NCI-H460 (cell line): Measurements from ENCODE around the gene PARP4. TPM values are rescaled to one million over a fixed set of nuclear protein-coding genes. Genes with fewer than 3 reads are reported as not detected.
"Not testable (repeated sequence)": the region's sequence is repeated elsewhere in the genome, so short reads cannot be mapped to it uniquely, and the experiment has no call there.

Experiments used
- DNase-seq: peaks from one replicate; pipeline ENCODE4 v3.0.0-alpha.2; 2016; ENCODE audit warnings: low read depth; ENCODE audit errors: extremely low read depth
- polyA plus RNA-seq: library from polyadenylated mRNA; depleted of rRNA; stranded (reverse); fragments of >200 nt; gene quantifications from 2 replicates; pipeline ENCODE4 v1.2.3, GENCODE V29; 2014; cell fraction: nucleus; rRNA removed
- total RNA-seq: library from RNA; depleted of rRNA; stranded (reverse); fragments of >200 nt; shearing (Covaris generic); gene quantifications from 2 replicates; pipeline ENCODE4 v1.2.3, GENCODE V29; 2014; rRNA removed

Gene PARP4
- total RNA-seq, result 66.0 and 80.7 TPM in 2 replicates
- 30.2 and 46.3 TPM in 2 replicates for polyA plus RNA-seq

DNA sequence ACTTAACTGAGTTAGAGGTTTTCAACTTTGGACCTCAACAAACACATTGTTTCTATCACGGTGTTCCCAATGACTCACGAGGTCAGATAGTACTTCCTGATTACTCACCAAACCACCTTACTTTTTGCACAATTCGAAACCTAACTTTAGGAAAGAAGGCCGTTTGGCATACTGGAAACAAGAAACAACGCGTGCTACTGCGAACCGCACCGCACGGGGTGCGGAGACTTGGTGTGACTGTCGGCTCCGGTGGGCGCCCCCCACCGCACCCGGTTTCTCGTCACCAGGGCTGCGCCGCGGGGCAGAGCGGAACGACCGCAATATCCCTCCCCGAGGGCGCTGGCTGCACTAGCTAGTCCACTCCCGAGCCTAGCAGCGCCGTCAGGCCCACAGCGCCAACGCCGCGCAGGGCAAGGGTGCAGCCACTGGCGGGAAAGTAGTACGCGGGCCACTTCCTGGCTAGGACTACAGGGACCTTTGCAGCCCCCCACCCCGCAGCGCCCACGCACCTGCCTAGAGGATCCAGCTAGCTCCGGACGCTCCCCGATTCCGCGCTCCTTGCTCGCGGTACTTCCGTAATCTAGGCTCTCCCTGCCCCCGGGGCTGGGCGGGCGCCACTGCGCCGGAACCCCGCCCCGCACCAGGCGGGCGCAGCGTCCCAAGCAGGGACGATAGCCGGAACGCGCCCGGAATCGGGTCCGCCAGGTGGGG is at the start of gene PARP4:
PARP4 (minus strand) TSS at position 582 of the 711 bp plus-strand sequence. CDS start 9,002 bp downstream, outside the sequence.
- DNase-seq, result peak; percentile 66

DNA sequence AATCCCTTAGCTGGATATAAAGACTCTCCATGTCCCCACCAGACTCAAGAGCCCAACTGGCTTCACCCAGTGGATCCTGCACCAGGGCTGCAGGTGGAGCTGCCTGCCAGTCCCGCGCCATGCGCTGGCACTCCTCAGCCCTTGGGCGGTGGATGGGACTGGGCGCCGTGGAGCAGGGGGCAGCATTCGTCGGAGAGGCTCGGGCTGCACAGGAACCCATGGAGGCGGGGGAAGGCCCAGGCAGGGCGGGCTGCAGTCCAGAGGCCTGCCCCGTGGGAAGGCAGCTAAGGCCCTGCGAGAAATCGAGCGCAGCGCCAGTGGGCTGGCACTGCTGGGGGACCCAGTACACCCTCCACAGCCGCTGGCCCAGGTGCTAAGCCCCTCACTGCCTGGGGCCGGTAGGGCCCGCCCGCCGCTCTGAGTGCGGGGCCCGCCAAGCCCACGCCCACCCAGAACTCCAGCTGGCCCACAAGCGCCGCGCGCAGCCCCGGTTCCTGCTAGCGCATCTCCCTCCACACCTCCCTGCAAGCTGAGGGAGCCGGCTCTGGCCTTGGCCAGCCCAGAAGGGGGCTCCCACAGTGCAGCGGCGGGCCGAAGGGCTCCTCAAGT is 48.1 kb upstream of the PARP4 start:
- DNase-seq, result not testable (repeated sequence)

GRCh38 chr13:24559431-24560218 is 47.0 kb upstream of the PARP4 start:
- DNase-seq, result not testable (repeated sequence)

- no peak for DNase-seq
These were observed 44.5 kb upstream of the PARP4 start for GRCh38 chr13:24557081-24557480.

DNA sequence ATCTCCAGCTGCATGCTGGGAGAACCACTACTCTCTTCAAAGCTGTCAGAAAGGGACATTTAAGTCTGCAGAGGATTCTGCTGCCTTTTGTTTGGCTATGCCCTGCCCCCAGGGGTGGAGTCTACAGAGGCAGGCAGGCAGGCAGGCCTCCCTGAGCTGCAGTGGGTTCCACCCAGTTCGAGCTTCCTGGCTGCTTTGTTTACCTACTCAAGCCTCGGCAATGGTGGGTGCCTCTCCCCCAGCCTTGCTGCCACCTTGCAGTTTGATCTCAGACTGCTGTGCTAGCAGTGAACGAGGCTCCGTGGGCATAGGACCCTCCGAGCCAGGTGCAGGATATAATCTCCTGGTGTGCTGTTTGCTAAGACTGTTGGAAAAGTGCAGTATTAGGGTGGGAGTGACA is 41.3 kb upstream of the PARP4 start:
- DNase-seq, result not testable (repeated sequence)

DNA sequence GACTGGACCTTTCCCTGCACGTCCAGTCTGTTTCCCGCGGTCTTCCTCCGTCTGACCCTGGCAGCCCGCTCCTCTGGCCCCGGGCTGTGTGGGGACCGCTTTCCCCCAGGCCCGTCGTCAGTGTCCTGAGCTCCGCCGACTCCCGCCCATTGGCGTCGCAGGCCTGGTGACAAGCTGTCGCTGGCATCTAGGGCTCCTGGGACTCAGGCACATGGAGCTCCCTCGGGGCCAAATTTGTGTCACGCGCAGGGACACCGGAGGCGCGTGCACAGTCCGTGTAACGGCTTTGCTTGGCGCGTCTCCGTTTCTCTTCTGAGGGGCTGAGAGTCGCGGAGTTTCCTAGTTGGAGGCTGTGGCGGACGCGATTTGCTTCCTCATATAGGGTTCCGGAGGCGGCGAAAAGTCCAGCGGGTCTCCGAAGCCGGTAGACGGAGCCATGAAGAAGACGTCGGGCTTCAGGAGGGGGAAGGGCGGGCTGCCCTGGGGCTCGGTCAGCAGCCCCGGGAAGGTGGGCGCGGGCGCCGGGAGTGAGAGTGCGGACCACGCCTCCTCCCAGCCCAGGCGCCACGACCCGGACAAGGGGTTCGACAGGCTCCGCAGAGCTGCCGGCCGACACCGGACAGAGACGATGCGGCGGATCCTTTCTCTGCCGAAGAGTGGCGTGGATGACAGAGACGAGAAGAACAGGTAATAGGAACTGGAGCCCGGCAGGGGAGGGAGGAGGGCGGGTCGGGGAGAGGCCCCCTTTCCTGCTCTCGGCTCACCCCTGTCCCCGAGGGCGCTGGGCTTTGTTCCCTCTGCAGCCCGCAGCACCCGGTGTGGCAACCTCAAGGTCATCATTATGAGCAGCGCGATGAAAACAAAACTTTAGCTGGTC is 29.1 kb upstream of the PARP4 start:
- peak; percentile 7 for DNase-seq

- no peak for DNase-seq
These were observed 28.5 kb upstream of the PARP4 start for GRCh38 chr13:24541127-24541475.

- DNase-seq, result no peak
These were observed 27.9 kb upstream of the PARP4 start for GRCh38 chr13:24540236-24541126.

- no peak for DNase-seq
These were observed 27.1 kb upstream of the PARP4 start for GRCh38 chr13:24539500-24540165.

GRCh38 chr13:24529478-24529877 is 16.9 kb upstream of the PARP4 start:
- DNase-seq, result no peak

DNA sequence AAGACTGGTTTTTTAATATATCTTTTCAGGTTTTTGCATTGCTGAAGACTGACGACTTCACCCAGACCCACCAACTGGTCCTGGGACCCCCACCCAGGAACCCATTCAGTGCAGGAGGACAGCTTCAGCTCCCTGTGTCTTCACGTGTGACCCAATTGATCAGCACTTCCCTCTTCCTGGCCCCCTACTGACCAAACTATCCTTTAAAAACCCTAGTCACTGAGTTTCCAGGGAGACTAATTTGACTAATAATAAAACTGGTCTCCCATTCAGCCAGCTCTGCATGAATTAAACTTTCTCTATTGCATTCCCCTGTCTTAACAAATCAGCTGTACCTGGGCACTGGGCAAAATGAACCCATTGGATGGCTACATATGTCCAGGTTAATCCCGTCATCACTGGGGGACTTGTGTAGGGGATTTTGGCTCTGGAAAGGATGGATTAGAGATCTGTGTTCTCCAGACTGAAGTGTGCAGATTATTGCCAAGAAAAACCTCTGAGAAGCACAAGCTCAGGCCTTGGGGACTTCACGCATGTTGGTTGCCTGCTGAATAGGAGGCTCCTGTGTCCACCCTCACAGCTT is 16.3 kb upstream of the PARP4 start:
- DNase-seq, result no peak

DNA sequence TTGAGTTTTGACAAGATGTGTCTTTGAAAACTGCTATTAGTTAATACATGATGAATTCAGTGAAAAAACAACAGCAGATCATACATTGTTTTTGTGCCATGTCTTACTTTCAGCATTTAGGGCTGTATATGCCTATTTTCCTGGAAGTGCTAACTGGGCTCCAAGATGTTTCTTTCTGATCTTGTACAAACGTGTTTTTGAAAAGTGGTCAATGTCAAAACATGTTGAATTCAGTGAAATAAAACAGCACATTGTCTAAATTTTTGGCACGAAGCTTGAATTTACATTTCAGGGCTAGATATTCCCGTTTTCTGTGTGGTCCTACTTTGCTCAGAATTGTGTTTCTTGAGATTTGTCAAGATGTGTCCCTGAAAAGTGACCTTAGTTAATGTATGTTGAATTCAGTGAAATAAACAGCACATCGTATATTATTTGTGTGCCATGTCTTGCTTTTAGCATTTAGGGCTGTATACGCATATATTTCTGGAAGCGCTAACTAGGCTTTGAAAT is 14.7 kb upstream of the PARP4 start:
- no peak for DNase-seq

DNA sequence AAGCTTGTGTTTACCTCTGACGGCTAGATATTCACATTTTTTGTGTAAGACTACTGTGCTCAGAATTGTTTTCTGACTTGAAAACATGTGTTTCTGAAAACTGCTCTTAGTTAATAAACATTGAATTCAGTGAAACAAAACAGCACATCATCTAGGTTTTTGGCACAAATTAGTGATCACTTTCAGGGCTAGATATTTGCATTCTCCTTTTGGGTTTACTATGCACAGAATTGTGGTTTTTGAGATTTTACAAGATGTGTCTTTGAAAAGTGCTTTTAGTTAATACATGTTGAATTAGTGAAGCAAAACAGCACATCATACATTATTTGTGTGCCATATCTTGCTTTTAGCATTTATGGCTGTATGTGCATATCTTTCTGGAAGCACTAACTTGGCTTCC is 8.2 kb upstream of the PARP4 start:
- no peak for DNase-seq

- no peak for DNase-seq
These were observed 4.3 kb upstream of the PARP4 start for GRCh38 chr13:24516919-24517318.

DNA sequence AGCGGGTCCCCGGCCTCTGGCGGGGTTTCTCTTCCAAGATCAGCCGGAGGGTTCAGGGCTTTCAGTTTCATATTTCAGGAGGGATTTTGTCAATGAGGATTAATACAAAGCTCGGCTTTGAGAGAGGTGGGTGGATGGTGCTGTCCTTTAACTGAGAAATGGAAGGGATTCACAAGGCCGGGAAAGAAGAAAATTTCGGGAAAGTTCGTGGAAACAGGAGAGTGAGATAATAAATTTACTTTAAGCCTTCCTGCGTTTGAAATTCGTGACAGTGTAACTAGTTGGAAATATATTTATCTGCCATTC is 283 bp upstream of the PARP4 start:
- no peak for DNase-seq

DNA sequence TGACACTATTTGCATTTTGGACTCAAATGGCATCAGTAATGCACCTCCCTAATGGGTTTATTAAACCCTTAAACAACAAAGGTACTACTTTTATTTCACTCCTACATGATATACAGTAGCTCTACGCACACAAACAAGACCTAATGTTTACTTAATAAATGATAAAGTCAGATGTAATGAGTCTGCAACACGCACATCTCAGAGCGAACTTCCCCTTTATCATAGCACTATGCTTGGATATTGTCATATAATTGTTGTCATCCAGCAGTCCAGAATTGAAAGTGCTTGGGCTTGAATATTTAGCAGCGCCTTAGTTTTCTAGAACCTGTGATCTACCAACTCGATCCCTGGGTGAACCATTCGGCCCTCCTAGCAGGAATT is 772 bp downstream of the PARP4 start:
- DNase-seq, result peak; percentile 60

DNA sequence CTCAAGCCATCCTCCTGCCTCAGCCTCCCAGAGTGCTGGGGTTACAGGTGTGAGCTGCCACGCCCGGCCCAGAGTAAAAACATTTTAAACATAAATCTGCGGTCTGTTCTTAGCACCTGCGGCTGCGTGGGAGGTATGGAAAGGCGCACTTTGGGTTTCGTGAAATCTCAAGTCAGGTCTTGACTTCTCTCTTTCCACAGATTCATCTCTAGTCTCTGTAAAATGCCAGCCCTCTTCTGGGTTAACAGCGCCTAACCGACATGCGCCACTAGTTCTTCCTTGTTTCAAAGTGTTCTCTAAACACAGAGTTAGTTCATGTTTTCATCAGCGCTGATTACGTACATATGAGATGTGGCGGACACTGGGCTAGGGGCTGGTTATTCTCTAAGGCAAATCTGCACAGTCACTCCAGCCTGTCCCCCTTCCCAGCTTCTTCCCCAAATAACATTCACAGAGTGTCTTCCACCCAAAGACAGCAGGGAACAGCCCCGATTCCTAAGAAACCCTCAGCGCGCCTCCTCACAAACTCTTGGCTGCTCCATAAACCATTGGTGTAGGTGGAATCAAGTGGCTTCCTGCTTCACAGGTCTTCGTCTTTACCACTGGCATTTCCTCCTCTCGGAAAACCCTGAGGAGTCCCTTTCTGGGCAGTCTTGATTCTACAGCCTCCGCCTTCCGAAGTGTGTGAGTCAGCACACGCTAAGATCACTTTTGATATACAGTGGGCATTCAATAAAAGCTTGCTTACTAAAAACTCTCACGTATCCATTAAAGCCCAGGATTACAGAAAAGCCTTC is 1.4 kb downstream of the PARP4 start:
- peak; percentile 73 for DNase-seq
